Activated T-helper 17 cell treated with anti-CD3 and anti-CD28 coated beads, Interleukin-2, amount 50 U/mL, for 72 hours (primary cell): ENCODE measurements around the gene HLA-A. TPM values are rescaled to one million over a fixed set of nuclear protein-coding genes. Genes with fewer than 3 reads are reported as not detected.
"Not testable (repeated sequence)": the region's sequence is repeated elsewhere in the genome, so short reads cannot be mapped to it uniquely, and the experiment has no call there.

Experiments used
- ATAC-seq: fragments of 150-1000 bp; cut with Tn5 transposase; replicated peaks from 2 replicates; pipeline ENCODE4 v1.10.0; 2021; ENCODE audit warnings: mild to moderate bottlenecking, moderate library complexity
- H3K27ac Mint-ChIP-seq: one replicate; pipeline ENCODE4 v1.8.0; 2022; ENCODE audit warnings: mixed read lengths
- H3K27me3 Mint-ChIP-seq: one replicate; pipeline ENCODE4 v1.8.0; 2022; ENCODE audit warnings: mixed read lengths
- H3K36me3 Mint-ChIP-seq: one replicate; pipeline ENCODE4 v1.8.0; 2022; ENCODE audit warnings: low read depth, mild to moderate bottlenecking, mixed read lengths
- H3K4me1 Mint-ChIP-seq: one replicate; pipeline ENCODE4 v1.8.0; 2022; ENCODE audit warnings: mixed read lengths
- H3K4me3 Mint-ChIP-seq: one replicate; pipeline ENCODE4 v1.8.0; 2022; ENCODE audit warnings: mild to moderate bottlenecking, mixed read lengths
- H3K9me3 Mint-ChIP-seq: one replicate; pipeline ENCODE4 v1.8.0; 2022; ENCODE audit warnings: mixed read lengths
- total RNA-seq, 2 donors: library from RNA; stranded (reverse); gene quantifications; one replicate each; pipeline ENCODE4 v1.2.3, GENCODE V29; 2022

Gene HLA-A
- total RNA-seq, 2 donors from 2014 or later: 1,094 to 1,926 TPM

- peaks cover 34% of the 10 kb centered on the region for H3K27me3 Mint-ChIP-seq
- no peaks in the 10 kb centered on the region for H3K36me3 Mint-ChIP-seq
- no peaks in the 10 kb centered on the region for H3K9me3 Mint-ChIP-seq
- no peak overlapping the region for H3K27ac Mint-ChIP-seq
- ATAC-seq: no peak
- H3K4me1 Mint-ChIP-seq: peaks cover 18% of the 10 kb centered on the region
- peak overlapping the region; percentile 85 for H3K4me3 Mint-ChIP-seq
These were observed 35.0 kb downstream of the HLA-A start for GRCh38 chr6:29977425-29977727.

- not testable (repeated sequence) for H3K9me3 Mint-ChIP-seq, ATAC-seq, H3K27ac Mint-ChIP-seq, H3K4me3 Mint-ChIP-seq, H3K36me3 Mint-ChIP-seq
- peaks cover 23% of the 10 kb centered on the region for H3K27me3 Mint-ChIP-seq
- H3K4me1 Mint-ChIP-seq: peaks cover 18% of the 10 kb centered on the region
These were observed 37.7 kb downstream of the HLA-A start for GRCh38 chr6:29980013-29980412.

- H3K27ac Mint-ChIP-seq: no peak overlapping the region
- H3K9me3 Mint-ChIP-seq: no peaks in the 10 kb centered on the region
- no peaks in the 10 kb centered on the region for H3K36me3 Mint-ChIP-seq
- H3K4me1 Mint-ChIP-seq: peaks cover 13% of the 10 kb centered on the region
- H3K27me3 Mint-ChIP-seq: peaks cover 18% of the 10 kb centered on the region
- no peak overlapping the region for H3K4me3 Mint-ChIP-seq
- no peak for ATAC-seq
These were observed 38.2 kb downstream of the HLA-A start for GRCh38 chr6:29980511-29980910.

GRCh38 chr6:29981211-29981812 is 39.0 kb downstream of the HLA-A start:
- Mint-ChIP-seq H3K27ac (no peak overlapping the region), H3K36me3 (no peaks in the 10 kb centered on the region), H3K4me1 (peaks cover 7% of the 10 kb centered on the region), H3K27me3 (peaks cover 10% of the 10 kb centered on the region), H3K9me3 (no peaks in the 10 kb centered on the region), H3K4me3 (no peak overlapping the region)
- ATAC-seq: no peak

- no peak for ATAC-seq
- Mint-ChIP-seq H3K9me3 (no peaks in the 10 kb centered on the region), H3K4me3 (no peak overlapping the region), H3K36me3 (no peaks in the 10 kb centered on the region), H3K27me3 (peaks cover 8% of the 10 kb centered on the region), H3K27ac (no peak overlapping the region), H3K4me1 (peaks cover 2% of the 10 kb centered on the region)
These were observed 39.8 kb downstream of the HLA-A start for GRCh38 chr6:29982097-29982496.

- Mint-ChIP-seq H3K4me1 (no peaks in the 10 kb centered on the region), H3K9me3 (no peaks in the 10 kb centered on the region), H3K27ac (no peak overlapping the region), H3K4me3 (no peak overlapping the region), H3K27me3 (peaks cover 17% of the 10 kb centered on the region), H3K36me3 (no peaks in the 10 kb centered on the region)
- ATAC-seq: no peak
These were observed 41.9 kb downstream of the HLA-A start for GRCh38 chr6:29984232-29984631.

- Mint-ChIP-seq H3K4me1 (no peaks in the 10 kb centered on the region), H3K9me3 (no peaks in the 10 kb centered on the region), H3K4me3 (no peak overlapping the region), H3K27me3 (peaks cover 17% of the 10 kb centered on the region), H3K36me3 (no peaks in the 10 kb centered on the region), H3K27ac (no peak overlapping the region)
- no peak for ATAC-seq
These were observed 42.7 kb downstream of the HLA-A start for GRCh38 chr6:29984992-29985391.

GRCh38 chr6:29986179-29986781 is 43.9 kb downstream of the HLA-A start:
- Mint-ChIP-seq H3K4me1 (no peaks in the 10 kb centered on the region), H3K4me3 (no peak overlapping the region), H3K36me3 (no peaks in the 10 kb centered on the region), H3K27me3 (peaks cover 17% of the 10 kb centered on the region), H3K27ac (no peak overlapping the region), H3K9me3 (no peaks in the 10 kb centered on the region)
- no peak for ATAC-seq

- no peaks in the 10 kb centered on the region for H3K4me1 Mint-ChIP-seq
- peaks cover 14% of the 10 kb centered on the region for H3K27me3 Mint-ChIP-seq
- H3K36me3 Mint-ChIP-seq: no peaks in the 10 kb centered on the region
- H3K4me3 Mint-ChIP-seq: no peak overlapping the region
- H3K27ac Mint-ChIP-seq: no peak overlapping the region
- H3K9me3 Mint-ChIP-seq: no peaks in the 10 kb centered on the region
- ATAC-seq: no peak
These were observed 46.9 kb downstream of the HLA-A start for GRCh38 chr6:29989211-29989610.

- H3K27me3 Mint-ChIP-seq: peaks cover 14% of the 10 kb centered on the region
- no peaks in the 10 kb centered on the region for H3K9me3 Mint-ChIP-seq
- no peak for ATAC-seq
- H3K36me3 Mint-ChIP-seq: no peaks in the 10 kb centered on the region
- no peaks in the 10 kb centered on the region for H3K4me1 Mint-ChIP-seq
- no peak overlapping the region for H3K27ac Mint-ChIP-seq
- H3K4me3 Mint-ChIP-seq: no peak overlapping the region
These were observed 48.6 kb downstream of the HLA-A start for GRCh38 chr6:29990931-29991330.

GRCh38 chr6:29992807-29993206 is 50.5 kb downstream of the HLA-A start:
- peak; percentile 91 for ATAC-seq
- H3K36me3 Mint-ChIP-seq: no peaks in the 10 kb centered on the region
- H3K27me3 Mint-ChIP-seq: peaks cover 14% of the 10 kb centered on the region
- no peaks in the 10 kb centered on the region for H3K4me1 Mint-ChIP-seq
- H3K27ac Mint-ChIP-seq: peak overlapping the region; percentile 23
- H3K4me3 Mint-ChIP-seq: no peak overlapping the region
- H3K9me3 Mint-ChIP-seq: no peaks in the 10 kb centered on the region

GRCh38 chr6:29994826-29995225 is 52.5 kb downstream of the HLA-A start:
- no peak overlapping the region for H3K4me3 Mint-ChIP-seq
- H3K36me3 Mint-ChIP-seq: no peaks in the 10 kb centered on the region
- no peak overlapping the region for H3K27ac Mint-ChIP-seq
- no peak for ATAC-seq
- no peaks in the 10 kb centered on the region for H3K9me3 Mint-ChIP-seq
- H3K27me3 Mint-ChIP-seq: peaks cover 14% of the 10 kb centered on the region
- no peaks in the 10 kb centered on the region for H3K4me1 Mint-ChIP-seq

- no peaks in the 10 kb centered on the region for H3K4me1 Mint-ChIP-seq
- no peak for ATAC-seq
- H3K27ac Mint-ChIP-seq: no peak overlapping the region
- H3K27me3 Mint-ChIP-seq: peaks cover 14% of the 10 kb centered on the region
- H3K36me3 Mint-ChIP-seq: no peaks in the 10 kb centered on the region
- H3K4me3 Mint-ChIP-seq: no peak overlapping the region
- no peaks in the 10 kb centered on the region for H3K9me3 Mint-ChIP-seq
These were observed 53.0 kb downstream of the HLA-A start for GRCh38 chr6:29995340-29995777.
